Neural cell (in vitro differentiated cells): ENCODE data around the gene PSEN2. TPM values are rescaled to one million over a fixed set of nuclear protein-coding genes. Genes with fewer than 3 reads are reported as not detected.

Experiments
- H2AFZ ChIP-seq: fragments of 200-600, 300-800 bp; sonication (generic), shearing (Covaris generic); 2 replicates; pipeline ENCODE4 v1.6.0; 2014; ENCODE audit warnings: low read depth, mild to moderate bottlenecking, antibody characterized with exemption, low read length, moderate library complexity
- H3F3A ChIP-seq: fragments of 200-600 bp; shearing (Covaris generic); 2 replicates; pipeline ENCODE4 v1.6.1; 2016; ENCODE audit warnings: mild to moderate bottlenecking, moderate library complexity, mixed read lengths, antibody characterized with exemption, low read length; ENCODE audit not compliant: insufficient read depth, poor library complexity, severe bottlenecking
- H3K27ac ChIP-seq: fragments of 200-600, 300-800 bp; sonication (generic), shearing (Covaris generic); 2 replicates; pipeline ENCODE4 v1.5.1; 2014; ENCODE audit warnings: mild to moderate bottlenecking, low read length, moderate library complexity
- H3K27me3 ChIP-seq: fragments of 300-800, 200-600 bp; sonication (generic), shearing (Covaris generic); 2 replicates; pipeline ENCODE4 v1.6.0; 2014; ENCODE audit warnings: mild to moderate bottlenecking, low read depth, low read length, moderate library complexity; ENCODE audit not compliant: insufficient read depth
- H3K36me3 ChIP-seq: fragments of 300-800, 200-600 bp; sonication (generic), shearing (Covaris generic); 2 replicates; pipeline ENCODE4 v1.5.1; 2014; ENCODE audit warnings: mild to moderate bottlenecking, antibody characterized with exemption, low read length, moderate library complexity; ENCODE audit not compliant: insufficient read depth
- H3K4me2 ChIP-seq: fragments of 300-800, 200-600 bp; sonication (generic), shearing (Covaris generic); 2 replicates; pipeline ENCODE4 v1.6.0; 2014; ENCODE audit warnings: mild to moderate bottlenecking, low read length
- H3K4me3 ChIP-seq: fragments of 300-800, 200-600 bp; sonication (generic), shearing (Covaris generic); 2 replicates; pipeline ENCODE4 v1.5.1; 2014; ENCODE audit warnings: mild to moderate bottlenecking, low read length, moderate library complexity
- H3K79me2 ChIP-seq: fragments of 200-600 bp; shearing (Covaris generic); replicated peaks from 2 replicates; pipeline ENCODE4 v1.6.0; 2014; ENCODE audit warnings: mild to moderate bottlenecking, low read length, moderate library complexity; ENCODE audit not compliant: insufficient read depth
- H3K9ac ChIP-seq: fragments of 300-800, 200-600 bp; sonication (generic), shearing (Covaris generic); 2 replicates; pipeline ENCODE4 v1.6.1; 2016; ENCODE audit warnings: mild to moderate bottlenecking, low read length, mixed read lengths
- H3K9me2 ChIP-seq: fragments of 200-600 bp; shearing (Covaris generic); 2 replicates; pipeline ENCODE4 v1.6.1; 2016; ENCODE audit warnings: mild to moderate bottlenecking, low read length, mixed read lengths; ENCODE audit not compliant: insufficient read depth
- H3K9me3 ChIP-seq: fragments of 200-600, 300-800 bp; sonication (generic), shearing (Covaris generic); 2 replicates; pipeline ENCODE4 v1.6.1; 2016; ENCODE audit warnings: mild to moderate bottlenecking, mixed run types, low read length, moderate library complexity, mixed read lengths
- H4K20me1 ChIP-seq: fragments of 200-600 bp; shearing (Covaris generic); 2 replicates; pipeline ENCODE4 v1.6.1; 2016; ENCODE audit warnings: mild to moderate bottlenecking, mixed run types; ENCODE audit not compliant: insufficient read depth
- EP300 ChIP-seq: fragments of 450-650 bp; conservative IDR thresholded peaks from 2 replicates; pipeline ENCODE4 v1.6.1; 2014; ENCODE audit warnings: antibody characterized with exemption, mild to moderate bottlenecking, moderate library complexity; ENCODE audit not compliant: poor library complexity, severe bottlenecking
- EZH2 ChIP-seq: fragments of 200-600, 300-800 bp; shearing (Covaris generic), sonication (generic); IDR thresholded peaks from 2 replicates; pipeline ENCODE4 v1.6.1; 2014; ENCODE audit warnings: antibody characterized with exemption, low read length, borderline replicate concordance, mild to moderate bottlenecking; ENCODE audit not compliant: insufficient read depth, poor library complexity, severe bottlenecking
- MXI1 ChIP-seq: fragments of 450-650 bp; conservative IDR thresholded peaks from 2 replicates; pipeline ENCODE4 v1.6.1; 2014; ENCODE audit warnings: antibody characterized with exemption, mild to moderate bottlenecking; ENCODE audit not compliant: poor library complexity, severe bottlenecking
- POLR2AphosphoS5 ChIP-seq: IDR thresholded peaks from 2 replicates; pipeline ENCODE4 v1.6.1; 2012
- RAD21 ChIP-seq: fragments of 450-650 bp; conservative IDR thresholded peaks from 2 replicates; pipeline ENCODE4 v1.6.1; 2014; ENCODE audit warnings: antibody characterized with exemption, mild to moderate bottlenecking, moderate library complexity
- REST ChIP-seq: IDR thresholded peaks from 2 replicates; pipeline ENCODE4 v1.6.1; 2012; ENCODE audit warnings: borderline replicate concordance
- SMC3 ChIP-seq: fragments of 450-650 bp; conservative IDR thresholded peaks from 2 replicates; pipeline ENCODE4 v1.6.1; 2014; ENCODE audit warnings: antibody characterized with exemption, mild to moderate bottlenecking, moderate library complexity; ENCODE audit not compliant: poor library complexity
- TAF1 ChIP-seq: IDR thresholded peaks from 2 replicates; pipeline ENCODE4 v1.6.1; 2012; ENCODE audit warnings: low read depth
- polyA plus RNA-seq: library from polyadenylated mRNA; depleted of rRNA; stranded (reverse); fragments of >200 nt; gene quantifications from 2 replicates; pipeline ENCODE4 v1.2.3, GENCODE V29; 2014
- TF ChIP-seq, protein P1 (sequence below): fragments of 450-650 bp; IDR thresholded peaks from 2 replicates; pipeline ENCODE4 v1.5.1; 2014; ENCODE audit warnings: antibody characterized with exemption, mild to moderate bottlenecking, moderate library complexity; ENCODE audit not compliant: poor library complexity, severe bottlenecking

PSEN2 gene
- polyA plus RNA-seq, 1 donor from 2014 or later: 12.9 TPM

GRCh38 chr1:226891346-226891745, 20.9 kb downstream of the PSEN2 start:
- H3K4me3 ChIP-seq: no peak overlapping the region
- no peaks in the 10 kb centered on the region for H3K79me2 ChIP-seq

GRCh38 chr1:226891846-226892523, 21.6 kb downstream of the PSEN2 start:
- H3K36me3 ChIP-seq: no peaks in the 10 kb centered on the region
- no peak overlapping the region for H3K27ac ChIP-seq
- H3K4me3 ChIP-seq: no peak overlapping the region
- H3K9me2 ChIP-seq: no peaks in the 10 kb centered on the region
- no peaks in the 10 kb centered on the region for H3F3A ChIP-seq
- no peaks in the 10 kb centered on the region for H3K27me3 ChIP-seq
- no peak overlapping the region for H3K4me2 ChIP-seq
- H2AFZ ChIP-seq: no peak overlapping the region
- H4K20me1 ChIP-seq: no peaks in the 10 kb centered on the region
- H3K79me2 ChIP-seq: no peaks in the 10 kb centered on the region
- H3K9me3 ChIP-seq: no peaks in the 10 kb centered on the region
- no peak for TF ChIP-seq SMC3
- TF ChIP-seq RAD21: no peak
- no peak for TF ChIP-seq POLR2AphosphoS5
- TF ChIP-seq, protein P1, sequence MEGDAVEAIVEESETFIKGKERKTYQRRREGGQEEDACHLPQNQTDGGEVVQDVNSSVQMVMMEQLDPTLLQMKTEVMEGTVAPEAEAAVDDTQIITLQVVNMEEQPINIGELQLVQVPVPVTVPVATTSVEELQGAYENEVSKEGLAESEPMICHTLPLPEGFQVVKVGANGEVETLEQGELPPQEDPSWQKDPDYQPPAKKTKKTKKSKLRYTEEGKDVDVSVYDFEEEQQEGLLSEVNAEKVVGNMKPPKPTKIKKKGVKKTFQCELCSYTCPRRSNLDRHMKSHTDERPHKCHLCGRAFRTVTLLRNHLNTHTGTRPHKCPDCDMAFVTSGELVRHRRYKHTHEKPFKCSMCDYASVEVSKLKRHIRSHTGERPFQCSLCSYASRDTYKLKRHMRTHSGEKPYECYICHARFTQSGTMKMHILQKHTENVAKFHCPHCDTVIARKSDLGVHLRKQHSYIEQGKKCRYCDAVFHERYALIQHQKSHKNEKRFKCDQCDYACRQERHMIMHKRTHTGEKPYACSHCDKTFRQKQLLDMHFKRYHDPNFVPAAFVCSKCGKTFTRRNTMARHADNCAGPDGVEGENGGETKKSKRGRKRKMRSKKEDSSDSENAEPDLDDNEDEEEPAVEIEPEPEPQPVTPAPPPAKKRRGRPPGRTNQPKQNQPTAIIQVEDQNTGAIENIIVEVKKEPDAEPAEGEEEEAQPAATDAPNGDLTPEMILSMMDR: no peak
- no peak for TF ChIP-seq EZH2
- no peak for TF ChIP-seq MXI1
- no peak overlapping the region for H3K9ac ChIP-seq

More at GRCh38 chr1:226891346-226891745, 20.9 kb downstream of the PSEN2 start:
- no peaks in the 10 kb centered on the region for H3K9me3 ChIP-seq
- no peaks in the 10 kb centered on the region for H3K27me3 ChIP-seq
- no peak overlapping the region for H2AFZ ChIP-seq
- no peaks in the 10 kb centered on the region for H3F3A ChIP-seq
- TF ChIP-seq, protein P1: no peak
- TF ChIP-seq REST: no peak
- no peak for TF ChIP-seq MXI1
- TF ChIP-seq SMC3: no peak
- no peak for TF ChIP-seq RAD21
- no peak for TF ChIP-seq EP300
- no peak for TF ChIP-seq POLR2AphosphoS5
- no peak for TF ChIP-seq EZH2
- TF ChIP-seq TAF1: no peak
- no peak overlapping the region for H3K9ac ChIP-seq
- no peak overlapping the region for H3K4me2 ChIP-seq
- no peaks in the 10 kb centered on the region for H3K9me2 ChIP-seq
- no peaks in the 10 kb centered on the region for H3K36me3 ChIP-seq
- no peaks in the 10 kb centered on the region for H4K20me1 ChIP-seq
- no peak overlapping the region for H3K27ac ChIP-seq
